ENCODE data around the gene DGKH. TPM values are rescaled to one million over a fixed set of nuclear protein-coding genes. Genes with fewer than 3 reads are reported as not detected.

DGKH gene
- total RNA-seq, 2 experiments from 2014 or later = 6.0 TPM

- TF ChIP-seq CTCF (IDR thresholded peaks at IDR 0.05) = no peak
- no peaks in the 10 kb centered on the region for H3K9me3 Mint-ChIP-seq
- no peaks in the 10 kb centered on the region for H3K36me3 Mint-ChIP-seq (ENCODE audit: low read depth)
- Histone ChIP-seq H3K36me3 (ENCODE audit: insufficient read depth, low read length) (no peaks in the 10 kb centered on the region), H3K27me3 (ENCODE audit: control insufficient read depth in 1 of 2, insufficient read depth in 2 of 2, low read length in 2 of 2) (no peaks in the 10 kb centered on the region), H3K4me1 (ENCODE audit: insufficient read depth, low read length) (peaks cover 17% of the 10 kb centered on the region), H3K9me3 (ENCODE audit: control insufficient read depth in 1 of 2, insufficient read depth in 1 of 2, low read length in 2 of 2) (no peaks in the 10 kb centered on the region), H3K4me3 (ENCODE audit: low read length) (peak overlapping the region; percentile 82), H3K27ac (ENCODE audit: low read depth in 1 of 2, low read length in 2 of 2) (no peak overlapping the region)
- peak overlapping the region; percentile 88 for H3K4me3 Mint-ChIP-seq
- DNase-seq = peak in 6 of 14 experiments; percentile 3 to 61 (median 40)
- ChIA-PET POLR2A (interaction anchor here (0.7 to 1.4 kb wide), 11 partner anchors 9 to 371 kb away, joined by 3 to 5 read pairs (median 3); partner anchors contain the start of gene AKAP11), CTCF (interaction anchor here (0.9 kb wide), 1 partner anchor 735 kb away, joined by 3 read pairs; no protein-coding TSS in a partner anchor)
- H3K27me3 Mint-ChIP-seq = no peaks in the 10 kb centered on the region
- peak; percentile 38 for ATAC-seq (ENCODE audit: poor library complexity)
- intact Hi-C loops (cut with DNase I, micrococcal nuclease) = loop anchor here (1.0 to 10.0 kb wide), 4 partner anchors 7 to 583 kb away; partner anchors contain the start of gene VWA8 (in 1 of the 2)
- peak overlapping the region; percentile 32 for H3K27ac Mint-ChIP-seq
- peaks cover 29% of the 10 kb centered on the region for H3K4me1 Mint-ChIP-seq (ENCODE audit: low read depth)
These were observed 697 bp upstream of the DGKH start for GRCh38 chr13:42047561-42048341.

DNA sequence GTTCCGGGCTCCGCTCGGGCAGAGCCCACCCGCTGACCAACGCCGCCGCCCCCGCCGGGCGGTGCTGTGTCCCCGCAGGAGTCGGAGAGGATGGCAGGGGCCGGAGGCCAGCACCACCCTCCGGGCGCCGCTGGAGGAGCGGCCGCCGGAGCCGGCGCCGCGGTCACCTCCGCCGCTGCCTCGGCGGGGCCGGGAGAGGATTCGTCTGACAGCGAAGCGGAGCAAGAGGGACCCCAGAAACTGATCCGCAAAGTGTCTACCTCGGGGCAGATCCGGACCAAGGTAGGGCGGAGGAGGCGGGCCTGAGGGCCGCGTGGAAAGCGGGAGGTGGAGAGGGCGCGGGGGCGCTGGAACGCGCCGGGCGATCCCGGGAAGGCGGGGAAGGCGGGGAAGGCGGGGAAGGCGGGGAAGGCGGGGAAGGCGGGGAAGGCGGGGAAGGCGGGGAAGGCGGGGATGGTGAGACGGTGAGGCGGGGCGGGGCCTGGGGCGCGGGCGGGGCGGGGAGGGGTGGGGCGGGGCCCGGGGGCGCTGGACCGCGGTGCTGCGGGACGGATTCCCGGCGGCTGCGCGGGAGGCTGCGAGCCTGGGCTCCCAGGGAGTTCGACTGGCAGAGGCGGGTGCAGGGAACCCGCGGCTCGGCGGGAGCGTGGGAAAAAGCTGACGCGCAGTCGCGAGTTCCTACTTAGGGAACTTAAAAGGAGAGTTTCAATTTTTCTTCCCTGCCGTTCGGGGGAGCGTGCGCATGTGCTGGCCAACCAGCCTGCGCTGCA lies 421 bp downstream of the DGKH start:
- POLR2A ChIA-PET = interaction anchor here (1.1 to 1.3 kb wide), 4 partner anchors 28 to 223 kb away, joined by 3 to 5 read pairs (median 4); partner anchors contain the start of gene AKAP11
- ATAC-seq (ENCODE audit: poor library complexity) (peak; percentile 59), DNase-seq (peak in 13 of 14 experiments; percentile 32 to 78 (median 51))
- H3K36me3 ChIP-seq (ENCODE audit: insufficient read depth, low read length) = no peaks in the 10 kb centered on the region
- H3K9me3 Mint-ChIP-seq = no peaks in the 10 kb centered on the region
- peak overlapping the region; percentile 89 for H3K4me3 Mint-ChIP-seq
- CTCF ChIA-PET = no interaction called here
- H3K4me3 ChIP-seq (ENCODE audit: low read length) = peak overlapping the region; percentile 82
- H3K36me3 Mint-ChIP-seq (ENCODE audit: low read depth) = no peaks in the 10 kb centered on the region
- no peak overlapping the region for H3K27ac ChIP-seq (ENCODE audit: low read depth in 1 of 2, low read length in 2 of 2)
- no peaks in the 10 kb centered on the region for H3K9me3 ChIP-seq (ENCODE audit: control insufficient read depth in 1 of 2, insufficient read depth in 1 of 2, low read length in 2 of 2)
- no peak for TF ChIP-seq CTCF (IDR thresholded peaks at IDR 0.05)
- intact Hi-C loops (cut with DNase I, micrococcal nuclease) = loop anchor here (1.0 to 10.0 kb wide), 3 partner anchors 9 to 584 kb away; partner anchors contain the start of gene VWA8 (in 1 of the 2)
- no peaks in the 10 kb centered on the region for H3K27me3 ChIP-seq (ENCODE audit: control insufficient read depth in 1 of 2, insufficient read depth in 2 of 2, low read length in 2 of 2)
- H3K27ac Mint-ChIP-seq = no peak overlapping the region
- H3K27me3 Mint-ChIP-seq = no peaks in the 10 kb centered on the region
- H3K4me1 Mint-ChIP-seq (ENCODE audit: low read depth) = peaks cover 29% of the 10 kb centered on the region
- H3K4me1 ChIP-seq (ENCODE audit: insufficient read depth, low read length) = peaks cover 17% of the 10 kb centered on the region

DNA sequence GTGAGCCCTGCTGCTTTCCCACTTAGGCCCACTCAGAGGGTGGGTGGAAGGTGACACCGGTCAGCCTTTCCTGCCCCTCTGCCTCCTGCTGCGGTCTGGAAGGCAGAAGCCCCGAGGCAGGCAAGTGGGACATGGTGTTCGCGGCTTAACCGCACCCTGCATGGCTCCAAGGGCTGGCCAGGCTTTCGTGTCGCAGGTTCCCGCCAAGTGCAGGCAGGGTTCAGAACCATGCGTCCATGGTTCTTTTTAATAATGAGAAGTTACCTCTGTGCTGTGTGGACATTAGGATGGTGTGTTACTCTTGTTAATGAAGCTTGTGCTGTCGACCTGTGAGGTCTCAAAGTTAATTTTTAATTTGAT lies 986 bp downstream of the DGKH start:
- H3K36me3 ChIP-seq (ENCODE audit: insufficient read depth, low read length) = no peaks in the 10 kb centered on the region
- H3K4me3 ChIP-seq (ENCODE audit: low read length) = peak overlapping the region; percentile 82
- H3K9me3 Mint-ChIP-seq = no peaks in the 10 kb centered on the region
- CTCF ChIA-PET = no interaction called here
- TF ChIP-seq CTCF (IDR thresholded peaks at IDR 0.05) = no peak
- H3K36me3 Mint-ChIP-seq (ENCODE audit: low read depth) = no peaks in the 10 kb centered on the region
- H3K27me3 ChIP-seq (ENCODE audit: control insufficient read depth in 1 of 2, insufficient read depth in 2 of 2, low read length in 2 of 2) = no peaks in the 10 kb centered on the region
- peaks cover 29% of the 10 kb centered on the region for H3K4me1 Mint-ChIP-seq (ENCODE audit: low read depth)
- H3K4me3 Mint-ChIP-seq = peak overlapping the region; percentile 85
- POLR2A ChIA-PET = no interaction called here
- H3K27ac ChIP-seq (ENCODE audit: low read depth in 1 of 2, low read length in 2 of 2) = no peak overlapping the region
- peaks cover 17% of the 10 kb centered on the region for H3K4me1 ChIP-seq (ENCODE audit: insufficient read depth, low read length)
- H3K9me3 ChIP-seq (ENCODE audit: control insufficient read depth in 1 of 2, insufficient read depth in 1 of 2, low read length in 2 of 2) = no peaks in the 10 kb centered on the region
- peak; percentile 24 for ATAC-seq (ENCODE audit: poor library complexity)
- H3K27me3 Mint-ChIP-seq = no peaks in the 10 kb centered on the region
- intact Hi-C loops (cut with DNase I, micrococcal nuclease) = loop anchor here (5.0 to 10.0 kb wide), 2 partner anchors 87 to 585 kb away; partner anchors contain the start of gene VWA8 (in 1 of the 2)
- DNase-seq = no peak
- H3K27ac Mint-ChIP-seq = peak overlapping the region; percentile 17
